Cerebellar nuclear complex (tissue), 1 donor: ENCODE data around the gene PRKCB.

Experiments
- DNase-seq, 2 experiments: peaks; one replicate each; lab custom pipeline; 2025; lab: John Stamatoyannopoulos, UW

Gene PRKCB

DNA sequence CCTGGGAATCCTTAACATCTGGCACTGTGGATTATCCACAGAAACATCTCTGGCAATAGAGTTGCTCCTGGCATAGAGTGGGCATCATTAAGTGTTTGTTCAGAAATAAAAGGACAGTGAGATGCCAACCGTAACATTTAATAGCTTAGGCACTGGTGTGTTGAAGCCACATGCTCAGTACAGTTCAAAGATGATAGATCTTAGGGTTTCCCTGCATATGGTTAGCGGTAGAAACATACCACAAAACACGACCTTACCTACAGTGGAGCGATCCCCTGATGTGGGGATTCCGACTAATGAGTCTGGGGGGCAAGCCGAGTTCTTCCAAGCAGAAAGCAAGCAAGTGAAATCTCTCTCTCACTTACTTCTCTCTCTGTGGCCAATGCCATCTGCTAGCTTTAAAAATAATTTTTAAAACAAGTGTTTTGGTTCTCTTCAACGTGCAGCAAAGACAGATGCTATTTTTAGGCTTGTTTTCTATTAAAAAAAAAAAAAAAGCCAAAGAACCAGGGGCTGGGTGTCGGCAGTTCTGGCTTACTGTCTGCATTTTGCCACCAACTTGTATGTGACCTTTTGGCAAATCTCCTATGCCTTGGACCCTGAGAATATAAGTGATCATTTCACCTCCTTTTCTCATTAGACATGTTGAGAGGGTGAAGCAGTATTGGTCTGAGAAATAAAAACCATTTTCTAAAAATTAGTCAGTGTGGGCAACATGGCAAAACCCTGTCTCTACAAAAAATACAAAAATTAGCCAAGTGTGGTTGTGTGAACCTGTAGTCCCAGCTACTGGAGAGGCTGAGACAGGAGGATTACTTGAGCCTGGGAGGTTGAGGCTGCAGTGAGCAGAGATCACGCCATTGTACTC, 331.1 kb downstream of the PRKCB start:
- DNase-seq, result no peak

DNA sequence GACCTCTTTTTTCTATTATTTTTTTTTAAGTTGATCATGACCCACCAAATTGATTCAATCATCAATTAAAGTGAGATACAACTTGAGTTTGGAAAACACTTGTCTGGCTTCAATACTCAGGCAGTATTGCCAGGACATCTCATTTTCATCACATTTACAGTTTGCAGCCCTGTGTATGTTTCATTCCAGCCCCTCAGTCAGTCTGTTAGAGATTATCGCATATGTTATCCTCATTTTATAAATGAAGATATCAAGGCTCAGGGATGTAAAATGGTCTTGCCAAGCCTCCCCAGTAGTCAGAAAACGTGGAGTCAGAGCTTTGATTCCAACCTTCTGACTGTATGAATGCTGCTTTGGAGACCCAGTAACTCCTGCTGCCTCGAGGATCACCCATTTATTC, 333.1 kb downstream of the PRKCB start:
- DNase-seq, result no peak

DNA sequence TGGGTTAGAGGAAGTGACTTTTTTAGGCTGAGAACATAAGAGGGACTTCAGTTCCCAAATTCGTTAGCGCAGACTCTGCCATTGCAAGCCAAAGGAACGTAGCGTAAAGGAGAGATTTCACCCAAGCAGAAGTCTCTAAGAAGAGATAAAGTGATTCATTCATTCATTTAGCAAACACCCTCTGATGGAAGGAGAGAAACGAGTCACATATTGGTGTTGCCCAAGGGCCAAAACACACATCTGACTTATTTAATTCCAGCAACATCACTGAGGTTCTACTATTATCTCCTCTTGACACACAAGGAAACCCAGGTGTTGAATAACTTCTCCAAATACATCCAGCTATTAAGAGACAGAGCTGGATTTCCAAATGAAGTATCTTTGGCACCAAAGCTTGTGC, 334.6 kb downstream of the PRKCB start:
- no peak for DNase-seq

DNA sequence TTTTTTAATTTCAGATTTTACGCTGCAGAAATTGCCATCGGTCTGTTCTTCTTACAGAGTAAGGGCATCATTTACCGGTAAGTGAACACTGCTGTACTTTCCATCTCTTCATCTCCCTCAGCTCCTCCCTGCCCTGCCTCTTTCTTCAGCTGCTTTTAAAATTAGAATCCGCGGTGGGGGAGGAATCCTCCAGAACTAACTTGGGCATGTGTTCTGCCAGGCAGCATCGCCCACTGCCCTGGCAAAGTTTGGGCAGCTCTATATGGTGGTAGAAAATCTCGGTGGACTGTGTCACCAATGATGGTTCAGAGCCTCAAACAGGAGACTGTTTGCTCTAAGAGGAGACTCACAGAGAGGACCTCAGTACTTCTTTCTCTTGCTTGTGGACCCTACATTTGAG, 338.7 kb downstream of the PRKCB start:
- DNase-seq, result no peak

DNA sequence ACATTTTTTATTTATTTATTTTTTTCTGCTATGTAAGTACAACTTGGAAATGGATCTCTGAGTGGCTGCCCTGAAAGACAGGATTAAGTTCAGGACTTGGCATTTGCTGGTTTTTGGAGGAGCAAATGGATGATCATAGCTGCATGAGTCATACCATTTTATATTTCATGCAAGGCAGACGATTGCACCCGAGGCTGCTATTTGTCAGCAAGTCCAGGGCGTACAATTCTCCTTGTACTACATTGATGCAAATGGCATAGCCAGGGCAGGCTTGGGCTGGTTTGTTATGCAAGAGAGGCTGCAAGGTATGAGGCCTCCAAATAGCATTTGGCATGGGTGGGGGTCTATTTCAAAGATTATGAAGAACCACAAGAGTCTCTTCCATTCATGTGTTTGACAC, 339.2 kb downstream of the PRKCB start:
- no peak for DNase-seq

DNA sequence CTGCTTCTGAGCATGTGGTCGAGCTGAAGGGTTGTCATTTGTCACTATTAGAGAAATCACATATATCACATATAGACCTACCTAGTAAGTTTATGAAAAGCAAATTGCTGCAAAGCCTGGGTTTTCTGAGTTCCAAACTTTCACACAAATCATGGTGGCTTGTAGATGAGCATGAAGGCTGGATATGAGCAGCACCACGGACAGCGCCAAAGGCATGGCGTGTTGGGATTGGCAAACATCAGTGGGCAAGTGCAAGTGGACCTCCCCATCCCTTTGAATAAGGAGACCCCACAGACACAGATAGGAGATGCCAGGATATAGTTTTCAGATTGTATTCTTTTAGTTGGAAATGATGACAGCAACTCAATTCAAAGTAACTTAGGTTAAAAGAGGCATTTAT, 342.7 kb downstream of the PRKCB start:
- DNase-seq, result no peak

DNA sequence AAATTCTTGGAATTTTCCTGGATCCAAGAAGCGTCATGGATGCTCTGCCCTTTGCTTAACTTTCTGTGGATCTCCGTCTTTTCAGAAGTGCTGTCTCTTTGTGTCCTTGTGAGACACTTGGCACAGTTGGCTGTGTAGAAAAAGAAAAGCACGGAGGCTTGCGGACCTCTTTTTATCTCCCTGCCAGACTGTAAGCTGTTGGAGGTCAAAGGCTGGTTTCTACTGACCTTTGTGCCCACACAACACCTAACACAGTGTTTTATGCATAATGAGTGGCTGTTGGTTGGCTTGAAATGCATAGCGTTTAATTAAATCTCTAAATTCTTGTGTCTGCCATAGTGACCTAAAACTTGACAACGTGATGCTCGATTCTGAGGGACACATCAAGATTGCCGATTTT, 344.7 kb downstream of the PRKCB start:
- DNase-seq, result no peak

DNA sequence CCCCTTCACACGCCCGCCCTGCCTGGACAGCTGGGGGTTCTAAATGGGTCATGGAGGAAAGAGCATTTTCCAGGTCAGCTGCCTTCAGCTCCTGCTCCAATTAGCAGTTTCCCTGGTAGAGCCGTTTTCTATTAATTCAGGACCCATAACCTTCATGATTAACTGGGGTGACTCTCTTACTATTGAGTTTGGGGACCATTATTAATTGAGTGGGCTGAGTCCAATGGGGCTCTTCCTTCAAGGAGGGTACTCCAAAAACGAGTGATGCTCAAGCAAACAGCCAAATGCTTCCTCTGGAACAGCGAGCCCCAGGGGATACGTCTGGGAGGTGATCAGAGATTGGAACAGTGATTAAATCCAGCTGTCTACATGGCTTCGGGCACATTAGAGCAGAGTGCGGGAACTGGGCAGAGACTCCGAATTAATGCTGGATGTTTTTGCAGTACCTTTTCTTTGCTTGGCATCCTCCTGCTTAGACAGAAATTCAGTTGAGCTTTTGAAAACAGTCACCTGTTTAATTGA, 352.3 kb downstream of the PRKCB start:
- no peak for DNase-seq

DNA sequence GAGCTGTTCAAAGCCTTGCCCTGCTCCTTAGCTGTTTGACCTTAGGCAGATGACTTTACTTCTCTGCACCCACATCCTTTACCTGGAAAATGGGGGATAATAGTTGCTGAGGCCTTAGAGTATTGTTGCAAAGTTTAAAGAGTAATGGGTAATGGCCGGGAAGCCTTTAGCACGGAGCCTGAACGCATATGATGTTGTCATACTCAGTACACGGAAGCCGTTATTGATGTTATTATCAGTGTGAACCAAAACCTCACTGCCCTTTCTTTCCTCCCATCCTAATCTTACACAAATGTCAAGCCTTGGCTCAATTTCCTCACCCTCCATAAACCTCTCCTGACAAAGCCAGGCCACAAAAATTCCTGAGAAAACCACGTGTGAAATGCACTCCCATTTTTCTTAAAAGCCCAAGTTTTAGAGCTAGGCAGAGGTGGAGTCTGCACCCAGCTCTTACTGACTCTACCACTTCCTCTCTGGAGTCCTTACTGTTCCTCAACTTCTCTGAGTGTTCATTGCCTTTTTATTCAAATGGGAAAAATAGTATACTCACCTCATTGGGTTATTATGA, 353.1 kb downstream of the PRKCB start:
- DNase-seq, result no peak

DNA sequence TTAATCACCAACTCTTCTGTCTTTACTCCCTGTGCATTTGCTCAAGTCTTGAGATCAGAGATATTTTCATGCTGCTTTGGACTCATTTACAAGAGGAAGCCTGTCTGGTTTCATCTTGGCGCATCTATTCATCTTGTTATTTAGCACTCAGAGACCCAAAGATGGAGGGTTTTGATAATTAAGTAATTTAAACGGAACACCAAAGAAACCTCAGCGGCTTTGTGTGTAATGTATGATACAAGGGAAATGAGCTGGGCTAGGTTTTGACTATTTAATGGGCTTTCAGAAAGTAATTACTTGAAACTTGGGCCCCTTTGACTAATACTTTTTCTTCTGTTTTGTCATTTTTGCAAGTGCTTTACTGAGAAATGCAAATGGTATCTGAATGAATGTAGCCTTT, 354.2 kb downstream of the PRKCB start:
- no peak for DNase-seq

DNA sequence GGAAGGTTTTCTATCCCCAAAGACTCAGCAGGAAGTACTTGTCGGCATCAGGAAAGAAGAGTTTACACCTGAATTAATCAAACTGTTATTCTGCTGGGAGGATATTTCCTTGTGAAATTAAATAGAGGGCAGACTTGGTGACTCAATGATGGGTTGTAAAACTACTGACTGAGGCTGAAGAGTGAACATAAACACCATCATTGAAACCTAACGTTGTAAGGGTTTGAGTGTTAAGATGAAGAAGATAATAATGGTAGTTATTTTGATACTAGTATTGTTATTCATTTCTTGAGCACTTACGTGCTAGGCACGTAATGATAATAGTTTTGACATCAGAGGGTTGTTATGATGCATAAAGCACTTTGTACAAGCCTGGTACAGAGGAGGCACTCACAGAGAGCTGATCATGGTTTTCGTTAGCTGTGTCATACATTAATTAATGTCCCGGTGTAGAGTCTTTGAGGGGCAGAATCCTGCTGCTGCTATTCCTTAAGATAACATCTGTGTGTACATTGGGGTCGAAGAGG, 356.2 kb downstream of the PRKCB start:
- DNase-seq, result no peak

DNA sequence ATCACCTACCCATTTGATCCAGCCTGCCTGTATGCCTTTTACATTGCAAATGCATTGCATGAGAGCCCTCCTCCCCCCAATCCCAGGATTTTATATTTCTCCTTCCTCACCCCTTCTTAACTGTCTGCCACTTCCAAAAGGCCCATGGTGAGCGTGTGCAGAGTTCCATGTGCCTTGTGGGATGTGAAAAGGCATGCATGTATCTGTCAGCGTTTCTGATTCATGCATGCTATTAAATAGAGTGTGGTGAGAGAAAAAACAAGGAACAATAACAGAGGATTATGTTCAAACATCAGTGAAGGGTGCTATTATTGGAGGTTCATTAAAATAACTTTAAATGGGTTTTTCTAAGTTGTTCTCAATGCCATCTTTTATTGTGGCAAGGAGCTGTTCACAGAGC, 359.4 kb downstream of the PRKCB start:
- DNase-seq, result no peak

DNA sequence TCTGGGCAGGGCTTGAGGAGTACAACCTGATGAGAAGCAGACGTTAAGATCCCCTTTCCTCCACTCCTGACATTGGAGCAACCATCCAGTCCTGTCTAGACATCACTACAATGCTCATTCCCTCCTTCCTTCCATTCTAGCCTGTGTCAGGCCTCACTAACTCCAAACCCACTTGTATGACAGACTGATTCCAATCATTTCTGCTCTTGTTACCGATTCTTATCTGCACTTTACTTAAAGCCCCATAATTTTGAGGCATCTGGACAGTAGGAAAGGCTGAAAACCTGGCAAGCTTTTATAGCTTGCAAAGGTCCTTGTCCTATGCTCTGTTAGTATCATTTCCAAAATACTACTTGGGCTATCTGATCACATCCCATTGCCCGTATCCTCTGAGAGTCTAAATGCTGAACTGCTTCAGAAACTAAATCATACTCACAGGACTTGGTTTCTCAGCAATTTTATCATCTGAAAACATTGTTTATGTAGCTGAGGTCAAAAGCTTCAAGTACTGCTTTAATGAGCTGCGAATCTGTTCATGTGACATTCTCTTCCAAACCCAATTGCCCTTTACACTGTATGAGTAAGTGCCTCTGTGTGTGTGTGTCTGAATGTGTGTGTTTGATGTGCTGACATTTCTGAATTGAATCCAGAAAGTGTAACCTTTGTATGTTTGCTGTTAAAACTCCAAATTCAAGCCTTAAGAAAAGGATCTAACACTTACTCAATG, 363.2 kb downstream of the PRKCB start:
- no peak for DNase-seq

DNA sequence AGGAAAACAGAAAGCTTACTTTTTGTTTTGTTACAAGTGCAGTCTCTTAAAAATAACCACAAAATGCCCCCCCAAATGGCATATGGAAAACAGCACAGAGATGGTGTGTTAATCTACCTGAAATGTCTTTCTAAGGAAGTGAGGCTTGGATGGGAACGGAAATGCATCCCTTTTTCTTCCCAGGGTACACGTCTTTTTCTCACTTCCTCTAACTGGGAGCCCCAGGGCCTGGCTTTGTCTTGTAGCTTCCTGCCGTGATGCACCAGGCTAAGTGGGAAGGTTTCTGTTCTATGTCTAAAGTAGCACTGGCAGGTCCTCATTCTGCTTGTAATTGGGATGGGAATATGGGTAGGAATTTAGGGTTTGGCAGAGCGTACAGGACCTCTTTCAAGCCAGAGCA, 367.9 kb downstream of the PRKCB start:
- DNase-seq, result no peak

DNA sequence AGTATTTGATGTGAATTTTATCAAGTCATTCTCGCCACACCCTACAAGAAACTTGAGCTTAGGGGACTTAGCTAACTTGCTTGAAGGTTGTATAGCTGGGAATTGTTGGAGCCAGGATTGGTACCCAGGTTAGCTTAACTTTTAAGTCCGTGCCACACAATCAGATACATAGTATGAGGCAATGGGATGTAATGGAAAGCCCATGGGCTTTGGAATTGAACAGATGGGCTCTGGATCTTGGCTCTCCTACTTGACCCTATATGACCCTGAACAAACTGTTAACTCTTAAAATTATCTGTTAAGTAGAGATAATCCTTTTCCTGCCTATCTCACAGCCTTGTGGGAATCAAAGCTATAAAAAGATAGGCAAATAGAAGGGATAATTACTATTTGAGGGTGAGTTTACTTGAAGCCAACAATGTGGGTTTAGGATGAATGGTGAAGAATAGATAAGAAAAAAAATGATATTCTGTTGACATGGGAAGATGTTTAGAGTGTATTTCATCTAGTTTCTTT, 368.4 kb downstream of the PRKCB start:
- no peak for DNase-seq

DNA sequence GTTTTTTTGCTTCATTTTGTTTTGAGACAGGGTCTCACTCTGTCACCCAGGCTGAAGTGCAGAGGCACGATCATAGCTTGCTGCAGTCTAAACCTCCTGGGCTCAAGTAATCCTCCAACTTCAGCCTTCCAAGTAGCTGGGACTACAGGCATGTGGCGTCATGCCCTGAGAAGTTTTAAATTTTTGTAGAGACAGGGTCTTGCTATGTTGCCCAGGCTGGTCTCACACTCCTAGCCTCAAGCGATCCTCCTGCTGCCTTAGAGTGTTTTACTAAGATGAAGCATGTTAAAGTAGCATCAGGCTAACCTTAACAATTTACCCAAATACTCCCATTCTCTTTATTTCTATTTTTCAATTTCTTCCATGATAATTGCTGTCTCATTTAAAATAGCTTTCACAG, 371.1 kb downstream of the PRKCB start:
- no peak for DNase-seq

DNA sequence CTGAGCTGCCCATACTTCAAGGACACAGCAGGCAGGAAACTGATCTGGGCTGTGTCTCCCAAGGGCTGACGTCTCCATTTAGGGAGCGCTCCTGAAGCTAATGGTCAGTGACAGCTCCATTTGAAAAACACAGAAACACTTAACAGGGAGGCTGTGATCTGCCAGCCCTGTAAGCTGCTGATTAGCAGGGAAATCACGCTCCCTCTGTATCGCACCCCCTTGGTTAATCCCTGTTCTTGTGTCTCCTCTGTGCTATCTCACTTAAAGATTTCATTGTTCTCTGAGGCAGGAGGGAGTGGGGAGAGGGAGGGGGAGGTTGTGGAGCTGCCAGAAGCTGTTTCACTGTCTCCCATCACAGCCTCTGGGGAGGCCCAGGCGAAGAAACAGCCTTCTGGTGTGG, 372.9 kb downstream of the PRKCB start:
- peak; percentile 19 to 56 for DNase-seq

DNA sequence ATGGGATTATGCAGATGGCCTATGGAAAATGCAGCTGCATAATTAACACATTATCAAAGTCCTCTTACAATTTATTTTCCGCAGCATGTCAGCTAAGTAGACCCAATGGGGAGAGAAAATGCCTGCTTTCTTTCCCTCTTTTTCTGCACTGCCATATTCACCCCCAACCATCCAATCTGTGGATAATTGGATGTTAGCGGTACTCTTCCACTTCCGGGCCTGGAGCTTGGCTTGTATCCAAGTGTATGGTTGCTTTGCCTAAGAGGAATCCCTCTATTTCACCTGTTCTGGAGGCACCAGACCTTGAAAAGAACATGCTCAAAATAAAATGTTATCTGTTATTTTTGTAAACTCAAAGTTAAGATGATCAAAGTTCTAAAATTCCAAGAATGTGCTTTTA, 379.2 kb downstream of the PRKCB start:
- DNase-seq, result no peak

DNA sequence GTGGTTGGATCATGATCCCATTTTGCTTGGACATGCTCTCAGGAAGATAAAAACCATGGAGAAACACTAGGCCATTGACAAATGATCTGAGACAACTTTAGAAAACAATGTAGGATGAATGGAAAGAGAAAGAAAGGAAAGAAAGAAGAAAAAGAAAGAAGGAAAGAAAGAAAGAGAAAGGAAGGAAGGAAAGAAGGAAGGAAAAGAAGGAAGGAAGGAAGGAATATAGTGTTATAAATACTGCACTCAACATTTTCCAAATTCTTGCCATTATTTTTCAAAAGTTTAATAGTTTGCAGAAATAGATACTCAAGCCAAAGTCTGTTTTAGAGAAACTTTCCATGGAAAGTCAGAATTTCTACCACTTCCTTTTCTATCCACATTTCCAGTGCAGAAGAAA, 381.2 kb downstream of the PRKCB start:
- DNase-seq, result no peak

DNA sequence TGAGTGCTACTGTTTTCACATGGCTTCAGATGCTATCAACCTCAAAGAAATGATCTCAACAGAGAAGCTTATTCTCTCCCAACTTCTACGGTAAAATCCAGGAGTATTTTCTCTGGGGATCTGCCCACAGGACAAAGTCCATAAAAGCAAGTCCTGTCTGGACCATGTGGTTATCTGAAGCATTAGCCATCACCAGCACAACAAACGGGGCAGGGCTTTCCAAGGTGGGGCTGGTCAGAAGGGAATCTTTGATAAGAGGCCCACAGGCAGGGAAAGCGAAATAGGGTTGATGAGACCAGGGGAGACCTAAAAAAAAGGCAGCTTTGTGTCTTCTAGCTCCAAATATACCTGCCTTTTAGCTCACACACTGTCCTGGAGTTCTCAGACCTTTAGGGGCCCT, 381.7 kb downstream of the PRKCB start:
- DNase-seq, result no peak

DNA sequence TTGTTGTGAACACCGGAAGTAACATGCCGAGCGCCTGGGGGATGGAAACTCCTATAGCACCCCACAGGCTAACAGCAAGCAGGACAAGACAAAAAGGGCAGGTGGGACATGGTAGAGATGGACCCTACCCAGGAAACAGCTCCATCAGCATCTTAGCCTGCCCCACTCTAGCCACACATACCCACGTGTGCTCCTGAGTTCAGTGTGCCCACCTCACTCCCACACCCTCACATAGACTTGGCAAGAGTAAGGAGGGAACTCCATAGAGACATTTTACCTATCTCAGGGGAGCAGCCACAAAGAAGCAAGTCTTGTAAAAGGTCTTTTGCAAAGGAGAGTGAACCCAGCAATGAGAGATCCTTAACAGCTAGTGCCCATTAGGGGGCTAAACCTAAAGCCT, 382.5 kb downstream of the PRKCB start:
- no peak for DNase-seq

DNA sequence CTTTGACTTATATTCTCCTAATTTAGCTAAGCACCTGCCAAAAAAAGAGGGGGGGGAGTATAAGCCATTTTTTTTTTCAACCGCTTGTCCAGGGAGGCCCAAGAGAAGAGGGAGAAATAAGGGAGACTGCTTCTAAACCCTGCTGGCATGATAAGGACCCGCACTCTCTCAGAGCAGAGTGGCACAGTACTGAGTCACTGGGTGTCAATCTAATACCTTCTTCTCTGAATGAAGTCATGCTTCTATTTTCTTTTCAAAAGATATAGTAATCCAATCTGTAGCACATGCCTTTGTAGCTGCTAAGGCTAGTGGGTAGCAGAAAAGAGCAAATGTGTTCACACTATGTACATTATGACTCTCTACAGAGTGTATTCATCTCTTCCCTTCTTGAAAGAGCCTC, 385.4 kb downstream of the PRKCB start:
- DNase-seq, result no peak

DNA sequence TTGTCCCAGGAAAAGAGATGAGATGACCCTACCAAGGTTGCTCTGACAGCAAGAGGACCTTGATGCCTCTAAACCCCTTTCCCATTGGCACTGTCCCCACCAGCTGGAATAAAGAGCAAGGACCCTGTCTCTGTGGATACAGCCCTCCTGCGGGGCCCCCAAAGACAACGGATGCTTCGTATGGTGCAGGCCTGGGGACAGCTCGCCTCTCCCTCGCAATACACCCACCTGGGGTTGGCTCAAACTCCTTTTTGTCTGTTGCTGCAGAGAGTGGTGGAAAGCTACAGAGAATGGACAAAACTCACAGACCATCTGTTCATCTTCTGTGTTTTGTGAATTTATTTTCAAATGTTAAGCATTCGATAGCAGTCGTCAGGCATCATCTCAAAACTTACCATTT, 392.7 kb downstream of the PRKCB start:
- no peak for DNase-seq
